GM18951 (cell line): Measurements from ENCODE around the gene MAST3.

Experiments
- POLR2A ChIP-seq: IDR thresholded peaks from 4 replicates; pipeline ENCODE4 v1.6.1; 2011; ENCODE audit warnings: mild to moderate bottlenecking; ENCODE audit not compliant: insufficient read length, insufficient read depth; ENCODE audit errors: extremely low read depth
- in situ Hi-C: fragments of 300-500 bp; cut with MboI; formaldehyde crosslinking; loops from one replicate; pipeline ENCODE4 v1.12.0; 2022; ENCODE audit warnings: low sequenced_read_pairs, mixed read lengths, inconsistent platforms; ENCODE audit not compliant: unreplicated experiment

MAST3 gene

DNA sequence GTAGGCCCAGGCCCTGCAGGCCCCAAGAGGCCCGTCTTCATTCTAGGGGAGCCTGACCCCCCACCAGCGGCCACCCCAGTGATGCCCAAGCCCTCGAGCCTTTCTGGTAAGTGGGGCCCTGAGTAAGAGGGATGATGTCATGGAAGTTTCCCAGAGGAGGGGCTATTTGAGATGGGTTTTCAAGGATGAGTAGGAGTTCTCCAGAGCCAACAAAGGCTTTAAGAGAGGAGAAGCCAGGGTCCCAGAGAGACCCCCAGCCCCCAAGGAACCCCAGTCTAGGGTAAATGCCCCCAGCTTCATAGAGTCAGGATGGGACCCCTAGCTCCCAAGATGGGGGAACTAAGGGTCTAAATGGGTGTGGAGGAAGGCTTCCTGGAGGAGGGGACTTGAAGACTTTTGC lies 46.3 kb downstream of the MAST3 start:
- TF ChIP-seq POLR2A, result no peak
- in situ Hi-C loops, result no loop called here

- no peak for TF ChIP-seq POLR2A
- in situ Hi-C loops, result no loop called here
These were observed 46.8 kb downstream of the MAST3 start for GRCh38 chr19:18144361-18144760.

DNA sequence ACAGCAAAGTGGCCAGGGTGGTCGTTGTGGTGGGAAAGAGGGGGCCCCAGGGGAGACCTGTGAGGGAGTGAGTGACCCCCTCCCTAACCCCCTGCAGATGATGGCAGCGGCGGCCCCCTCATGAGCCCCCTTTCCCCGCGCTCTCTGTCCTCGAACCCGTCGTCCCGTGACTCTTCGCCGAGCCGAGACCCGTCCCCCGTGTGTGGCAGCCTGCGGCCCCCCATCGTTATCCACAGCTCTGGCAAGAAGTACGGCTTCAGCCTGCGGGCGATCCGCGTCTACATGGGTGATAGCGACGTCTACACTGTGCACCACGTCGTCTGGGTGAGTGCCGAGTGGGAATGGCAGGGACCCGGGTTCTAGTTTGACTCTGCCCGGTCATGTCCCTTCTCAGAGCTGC lies 47.3 kb downstream of the MAST3 start:
- no peak for TF ChIP-seq POLR2A
- in situ Hi-C loops, result no loop called here

- in situ Hi-C loops, result no loop called here
- no peak for TF ChIP-seq POLR2A
These were observed 47.9 kb downstream of the MAST3 start for GRCh38 chr19:18145391-18145999.

- TF ChIP-seq POLR2A, result no peak
- in situ Hi-C loops, result no loop called here
These were observed 49.8 kb downstream of the MAST3 start for GRCh38 chr19:18147396-18147795.

DNA sequence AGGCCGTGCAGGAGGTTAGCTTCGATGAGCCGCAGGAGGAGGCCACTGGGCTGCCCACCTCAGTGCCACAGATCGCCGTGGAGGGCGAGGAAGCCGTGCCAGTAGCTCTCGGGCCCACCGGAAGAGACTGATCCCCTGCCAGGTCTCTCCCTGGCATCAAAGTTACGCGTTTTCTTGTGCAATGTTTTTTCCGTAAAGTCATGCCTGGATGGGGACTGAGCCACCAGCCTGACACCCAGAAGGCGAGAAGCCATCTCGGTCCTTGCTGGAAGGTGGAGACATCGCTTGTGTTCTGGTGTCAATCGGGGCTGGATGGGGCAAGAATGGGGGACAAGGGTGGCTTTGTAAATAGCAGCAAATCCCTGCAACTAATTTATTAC lies 52.0 kb downstream of the MAST3 start:
- TF ChIP-seq POLR2A, result no peak
- in situ Hi-C loops, result no loop called here

DNA sequence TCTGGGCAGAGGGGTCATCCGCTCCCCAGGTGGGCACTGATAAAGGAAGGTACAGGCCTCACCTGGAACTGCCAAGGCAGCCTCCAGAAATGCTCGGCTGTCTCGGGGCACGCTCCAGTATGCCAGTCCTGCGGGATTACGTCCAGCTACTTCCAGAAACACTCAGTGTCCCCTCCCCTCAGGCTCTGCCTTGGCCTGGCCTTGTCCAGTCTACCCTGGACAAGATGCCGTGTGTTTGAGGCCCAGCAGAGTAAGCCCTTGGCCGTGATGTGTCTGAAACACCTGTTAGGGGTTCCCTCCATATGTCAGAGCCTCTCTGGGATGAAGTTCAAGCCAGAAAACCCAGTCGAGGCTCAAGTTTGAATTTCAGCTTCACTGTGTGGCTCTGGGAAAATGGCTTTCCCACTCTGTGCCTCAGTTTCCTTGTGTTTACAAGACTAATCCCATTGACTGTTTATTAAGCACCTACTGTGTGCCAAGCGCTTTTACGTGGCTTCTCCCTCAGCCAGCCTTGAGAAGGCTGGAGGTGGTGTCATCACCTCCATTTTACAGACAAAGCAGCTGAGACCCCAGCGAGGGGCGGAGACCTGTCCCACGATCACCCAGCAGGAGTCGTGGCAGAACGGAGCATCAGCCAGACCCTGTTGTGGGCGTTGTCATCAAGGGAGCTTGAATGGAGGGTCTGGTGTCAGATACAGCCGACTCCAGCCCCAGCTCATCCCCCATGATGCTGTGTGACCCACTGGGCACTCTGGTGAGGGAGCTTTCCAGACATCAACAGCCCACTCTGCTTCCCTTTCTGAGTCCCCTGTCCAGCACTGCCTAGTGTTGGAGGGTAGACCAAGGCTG lies 53.4 kb downstream of the MAST3 start:
- TF ChIP-seq POLR2A, result no peak
- in situ Hi-C loops, result no loop called here

DNA sequence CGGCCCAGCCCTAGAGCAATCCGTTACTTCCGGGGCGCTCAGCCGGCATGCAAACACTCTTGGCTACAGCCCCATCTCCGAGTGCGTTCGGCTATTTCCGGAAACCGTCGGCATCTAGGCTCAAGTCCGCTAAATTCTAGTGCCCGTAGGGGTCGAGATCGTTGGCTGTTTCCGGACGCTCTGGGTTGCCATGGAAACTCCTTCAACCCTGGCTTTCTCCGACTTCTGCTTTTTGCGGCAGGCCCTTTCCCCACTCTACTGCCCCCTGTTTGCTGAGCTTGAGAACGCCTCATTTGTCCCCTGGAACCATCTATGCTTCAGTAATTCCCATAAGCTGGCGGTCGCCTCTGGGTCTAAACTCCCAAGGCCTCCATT lies 54.9 kb downstream of the MAST3 start:
- in situ Hi-C loops, result no loop called here
- peak; percentile 59 for TF ChIP-seq POLR2A

DNA sequence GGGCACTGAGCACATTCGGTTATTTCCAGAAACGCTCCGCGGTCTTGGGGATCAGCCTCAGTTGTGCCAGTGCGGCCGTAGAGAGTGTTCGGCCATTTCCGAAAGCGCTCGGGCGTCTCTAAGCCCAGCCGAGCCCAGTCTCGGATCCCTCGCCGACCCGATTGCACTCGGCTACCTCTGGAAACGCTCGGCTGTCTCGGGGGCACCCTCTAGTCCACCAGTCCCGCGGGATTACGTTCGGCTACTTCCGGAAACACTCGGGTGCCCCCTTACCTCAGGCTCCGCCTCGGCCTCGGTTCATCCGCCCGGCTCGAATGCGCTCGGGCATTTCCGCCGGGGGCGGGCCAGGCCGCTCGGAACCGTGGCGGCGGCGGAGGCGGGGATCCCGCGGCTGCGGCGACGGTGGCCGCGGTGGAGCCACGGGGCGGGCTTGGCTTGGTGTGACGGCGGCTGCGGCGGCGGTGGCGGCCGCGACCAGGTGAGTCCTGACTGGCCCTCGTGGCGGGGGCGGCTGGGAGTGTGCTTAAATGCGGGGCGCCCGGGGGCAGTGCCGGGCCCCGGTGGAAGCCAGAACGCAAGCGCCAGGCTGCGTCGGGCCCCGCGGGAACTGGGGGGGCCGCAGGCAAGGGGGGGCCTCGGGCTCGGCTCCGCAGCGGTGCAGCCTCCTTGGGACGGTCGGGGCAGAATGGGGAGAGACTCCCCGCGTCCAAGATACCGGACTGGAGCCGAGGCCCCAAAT lies 55.4 kb downstream of the MAST3 start, which contains the start of gene PIK3R2:
TSS of gene PIK3R2 (plus strand) at position 347 of the 739 bp plus-strand sequence. CDS start 2,717 bp downstream, outside the sequence.
- no peak for TF ChIP-seq POLR2A
- in situ Hi-C loops, result no loop called here

DNA sequence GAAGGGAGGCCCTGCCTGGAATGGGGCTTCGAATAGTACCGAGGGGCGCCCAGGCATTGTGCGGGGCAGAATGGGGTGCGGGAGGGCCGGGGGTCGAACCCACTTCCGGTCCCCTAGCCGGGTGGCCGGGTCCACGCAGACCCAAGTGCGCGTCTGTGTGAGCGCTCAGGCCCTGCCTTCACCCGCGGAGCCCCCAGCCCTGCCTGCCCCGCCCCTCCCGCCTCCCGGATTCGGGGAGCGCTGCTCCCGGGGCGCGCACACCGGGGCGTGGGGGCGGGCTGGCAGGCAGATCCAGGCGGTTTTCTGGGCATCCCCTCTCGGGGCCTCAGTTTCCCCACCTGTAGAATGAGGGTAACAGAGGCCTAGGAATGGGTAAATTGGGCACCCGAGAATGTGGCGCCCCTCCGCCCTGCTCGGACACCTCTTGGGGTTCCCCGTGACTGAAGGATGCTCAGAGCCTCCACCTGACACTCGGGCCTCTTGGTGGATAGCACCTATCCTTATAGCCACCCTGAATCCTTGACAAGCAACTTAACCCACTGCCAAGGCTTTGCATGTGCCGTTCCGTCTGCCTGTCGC lies 56.1 kb downstream of the MAST3 start:
- in situ Hi-C loops, result no loop called here
- no peak for TF ChIP-seq POLR2A

- in situ Hi-C loops, result no loop called here
These were observed 57.8 kb downstream of the MAST3 start for GRCh38 chr19:18155095-18156087.

GRCh38 chr19:18156268-18156667 lies 58.7 kb downstream of the MAST3 start:
- in situ Hi-C loops, result no loop called here

More at GRCh38 chr19:18155095-18156087, 57.8 kb downstream of the MAST3 start:
- TF ChIP-seq POLR2A, result no peak

More at GRCh38 chr19:18156268-18156667, 58.7 kb downstream of the MAST3 start:
- no peak for TF ChIP-seq POLR2A
